Measurements from ENCODE around the gene KCNJ10.
A peak's percentile ranks its signal among the peaks of the same experiment; 100 is the strongest.

KCNJ10 gene

DNA sequence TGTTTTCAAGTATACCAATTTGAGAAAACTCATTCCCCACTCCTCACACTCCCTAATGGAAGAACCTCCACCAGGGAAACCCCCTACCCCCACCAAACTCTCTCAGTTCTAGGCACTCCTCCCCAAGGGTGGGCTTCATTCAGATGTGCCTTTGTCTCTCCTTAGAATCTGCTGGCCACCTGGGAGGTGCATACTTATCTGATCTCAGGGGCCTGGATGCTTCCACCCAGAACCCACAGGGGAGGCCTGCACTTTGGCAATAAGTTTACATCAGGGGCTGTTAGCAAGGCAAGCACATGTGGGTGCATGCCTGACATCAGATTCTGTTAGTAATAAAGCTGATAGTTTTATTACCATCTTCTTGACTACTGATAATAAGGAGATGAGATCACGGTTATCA is 83.4 kb downstream of the KCNJ10 start:
- H3K27me3 Mint-ChIP-seq = peaks cover 34% of the 10 kb centered on the region
- no peaks in the 10 kb centered on the region for H3K9me3 Mint-ChIP-seq
- no peak overlapping the region for H3K27ac Mint-ChIP-seq
- H3K4me1 Mint-ChIP-seq = no peaks in the 10 kb centered on the region
- ATAC-seq = no peak
- no peak for DNase-seq
- H3K4me3 Mint-ChIP-seq = no peak overlapping the region

DNA sequence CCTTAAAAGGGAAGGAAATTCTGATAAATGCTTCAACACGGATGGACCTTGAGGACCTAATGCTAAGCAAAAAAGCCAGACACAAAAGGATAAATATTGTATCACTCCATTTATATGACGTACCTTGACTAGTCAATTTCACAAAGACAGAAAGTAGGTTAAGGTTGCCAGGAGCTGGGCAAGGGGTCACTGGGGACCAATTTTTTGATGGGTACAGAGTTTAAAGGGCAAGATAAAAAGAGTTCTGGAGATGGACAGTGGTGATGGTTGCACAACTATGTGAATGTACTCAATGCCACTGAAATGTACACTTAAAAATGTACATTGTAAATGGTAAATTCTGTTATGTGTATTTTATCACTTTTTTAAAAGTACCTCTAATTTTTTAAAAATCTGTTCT is 83.9 kb downstream of the KCNJ10 start:
- H3K9me3 Mint-ChIP-seq = no peaks in the 10 kb centered on the region
- H3K27me3 Mint-ChIP-seq = peaks cover 36% of the 10 kb centered on the region
- ATAC-seq = no peak
- DNase-seq = no peak
- no peak overlapping the region for H3K4me3 Mint-ChIP-seq
- H3K4me1 Mint-ChIP-seq = no peaks in the 10 kb centered on the region
- no peak overlapping the region for H3K27ac Mint-ChIP-seq

DNA sequence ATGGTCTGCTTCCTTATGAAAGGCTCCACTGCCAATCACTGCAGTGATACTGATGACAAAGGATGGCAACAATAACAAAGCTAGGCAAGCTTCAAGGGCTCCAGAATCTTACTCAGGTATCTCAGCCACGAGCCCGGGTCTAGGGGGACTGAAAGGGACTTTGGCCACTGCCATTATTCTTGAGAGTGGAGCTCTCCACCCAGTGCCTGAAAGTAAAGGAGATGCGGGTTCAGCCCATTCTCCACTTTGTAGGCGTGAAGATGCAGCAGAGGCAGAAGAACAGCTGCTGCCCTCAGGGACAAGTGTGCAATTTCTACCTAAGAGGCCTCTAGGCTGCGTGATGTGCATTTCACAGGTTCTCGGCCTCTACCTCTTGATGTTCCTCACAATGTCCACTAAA is 84.5 kb downstream of the KCNJ10 start:
- no peaks in the 10 kb centered on the region for H3K9me3 Mint-ChIP-seq

DNA sequence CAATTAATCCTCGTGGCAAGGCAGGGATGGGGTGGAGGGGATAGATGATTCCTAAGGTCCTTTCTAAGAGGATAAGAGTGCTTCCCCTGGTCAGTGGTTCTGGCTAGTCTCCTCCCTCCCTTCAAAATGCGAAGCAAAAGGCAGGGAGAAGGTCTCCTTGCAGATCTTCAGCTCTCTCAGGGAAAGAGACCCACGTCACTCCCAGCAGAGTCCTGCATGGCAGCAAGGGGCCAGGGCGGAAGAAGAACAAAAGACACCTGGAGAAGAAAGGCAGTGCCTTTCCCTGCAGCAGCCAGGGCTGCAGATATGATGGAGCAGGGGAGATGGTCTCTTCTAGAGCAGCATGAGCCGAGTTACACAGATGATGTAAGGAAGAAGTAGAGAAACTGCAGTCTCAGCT is 86.3 kb downstream of the KCNJ10 start:
- ATAC-seq (no peak), DNase-seq (no peak)
- Mint-ChIP-seq H3K27me3 (peaks cover 50% of the 10 kb centered on the region), H3K4me3 (no peak overlapping the region), H3K27ac (no peak overlapping the region), H3K9me3 (no peaks in the 10 kb centered on the region), H3K4me1 (no peaks in the 10 kb centered on the region)

More for the DNA sequence above, 84.5 kb downstream of the KCNJ10 start:
- H3K4me3 Mint-ChIP-seq = no peak overlapping the region
- no peak for ATAC-seq
- H3K27me3 Mint-ChIP-seq = peaks cover 36% of the 10 kb centered on the region
- DNase-seq = no peak
- no peaks in the 10 kb centered on the region for H3K4me1 Mint-ChIP-seq
- H3K27ac Mint-ChIP-seq = no peak overlapping the region

GRCh38 chr1:159982280-159982679 is 87.7 kb downstream of the KCNJ10 start:
- ATAC-seq (no peak), DNase-seq (no peak)
- Mint-ChIP-seq H3K4me1 (no peaks in the 10 kb centered on the region), H3K27me3 (peaks cover 43% of the 10 kb centered on the region), H3K4me3 (no peak overlapping the region), H3K9me3 (no peaks in the 10 kb centered on the region), H3K27ac (peak overlapping the region in 1 of 2 donors; percentile 1)

DNA sequence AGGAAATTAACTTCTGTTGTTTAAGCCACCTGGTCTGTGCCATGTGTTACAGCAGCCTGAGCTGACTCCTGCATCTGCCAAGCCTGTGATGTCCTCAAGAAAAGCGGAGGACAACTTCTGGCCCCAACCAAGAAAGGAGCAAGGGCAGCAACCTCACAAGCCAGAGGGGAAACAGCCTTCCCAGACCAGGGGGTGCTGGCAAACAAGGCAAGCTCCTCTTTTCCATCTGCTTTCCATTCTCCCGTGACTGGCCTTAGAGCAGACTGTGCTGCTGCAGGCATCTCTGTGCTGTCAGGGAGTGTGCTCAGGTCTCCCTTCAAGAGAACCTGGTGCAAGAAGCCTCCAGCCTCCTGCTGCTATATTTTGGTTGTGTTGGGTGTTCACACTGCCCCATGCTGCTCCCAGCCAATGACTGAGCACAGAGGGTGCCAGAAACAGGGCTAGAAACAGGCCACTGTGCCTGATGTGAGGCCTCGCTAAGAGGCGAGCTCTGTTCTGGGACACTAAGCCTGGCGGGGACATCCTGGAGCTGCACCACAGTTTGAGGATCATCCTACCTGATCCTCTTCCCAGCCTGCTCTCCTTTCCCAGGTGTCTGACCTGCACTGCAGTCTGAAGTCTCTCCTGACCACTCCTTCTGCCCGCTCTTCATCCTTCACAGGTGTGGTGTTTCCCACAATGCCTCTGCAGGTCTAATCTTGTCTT is 88.5 kb downstream of the KCNJ10 start:
- H3K4me1 Mint-ChIP-seq = no peaks in the 10 kb centered on the region
- no peak for ATAC-seq
- no peak for DNase-seq
- H3K9me3 Mint-ChIP-seq = no peaks in the 10 kb centered on the region
- H3K27me3 Mint-ChIP-seq = peaks cover 46% of the 10 kb centered on the region
- no peak overlapping the region for H3K4me3 Mint-ChIP-seq
- H3K27ac Mint-ChIP-seq = no peak overlapping the region

- ATAC-seq (no peak), DNase-seq (no peak)
- Mint-ChIP-seq H3K27ac (no peak overlapping the region), H3K27me3 (peaks cover 48% of the 10 kb centered on the region), H3K4me3 (no peak overlapping the region), H3K9me3 (no peaks in the 10 kb centered on the region), H3K4me1 (no peaks in the 10 kb centered on the region)
These were observed 89.2 kb downstream of the KCNJ10 start for GRCh38 chr1:159980786-159981185.

- Mint-ChIP-seq H3K4me3 (no peak overlapping the region), H3K4me1 (no peaks in the 10 kb centered on the region), H3K27ac (no peak overlapping the region), H3K27me3 (peaks cover 48% of the 10 kb centered on the region), H3K9me3 (no peaks in the 10 kb centered on the region)
- DNase-seq = no peak
- ATAC-seq = no peak
These were observed 89.9 kb downstream of the KCNJ10 start for GRCh38 chr1:159980076-159980475.

DNA sequence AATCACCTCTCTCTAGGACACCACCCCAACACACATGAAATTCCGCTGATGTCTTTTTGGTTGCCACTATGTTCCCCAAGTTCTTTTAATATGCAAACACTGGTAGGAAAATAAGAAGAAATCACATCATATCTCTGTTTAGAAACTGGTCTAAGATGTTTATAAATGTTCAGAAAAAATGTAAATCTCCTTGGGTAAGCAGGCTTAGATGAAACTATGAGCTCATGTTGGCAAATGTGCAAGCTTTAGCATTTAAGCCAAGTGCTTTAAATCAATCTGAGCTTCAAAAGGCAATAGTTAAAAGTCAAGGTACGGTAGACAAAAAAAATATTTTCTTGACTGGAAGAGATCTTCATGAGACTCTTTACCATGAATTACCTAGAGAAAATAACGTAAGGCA is 90.7 kb downstream of the KCNJ10 start:
- no peak for DNase-seq
- Mint-ChIP-seq H3K27ac (no peak overlapping the region), H3K4me3 (no peak overlapping the region), H3K9me3 (no peaks in the 10 kb centered on the region), H3K27me3 (peaks cover 48% of the 10 kb centered on the region), H3K4me1 (no peaks in the 10 kb centered on the region)
- ATAC-seq = no peak

DNA sequence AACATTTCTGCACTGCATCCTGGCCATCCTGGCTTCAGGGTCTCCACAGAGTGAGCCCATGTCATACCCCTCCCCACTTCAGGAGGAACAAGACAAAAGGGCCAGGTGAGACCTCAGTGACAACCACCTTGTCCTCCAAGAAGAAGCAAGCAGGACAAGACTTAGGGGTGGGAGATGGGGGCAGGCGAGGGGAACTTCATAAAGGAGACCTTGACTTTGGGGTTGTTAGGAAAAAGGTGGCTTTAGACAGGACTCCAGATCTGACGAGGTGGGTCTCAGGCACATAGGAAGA is 91.9 kb downstream of the KCNJ10 start:
- Mint-ChIP-seq H3K4me1 (no peaks in the 10 kb centered on the region), H3K9me3 (no peaks in the 10 kb centered on the region), H3K27ac (no peak overlapping the region), H3K4me3 (no peak overlapping the region), H3K27me3 (peaks cover 39% of the 10 kb centered on the region)
- no peak for ATAC-seq
- no peak for DNase-seq

DNA sequence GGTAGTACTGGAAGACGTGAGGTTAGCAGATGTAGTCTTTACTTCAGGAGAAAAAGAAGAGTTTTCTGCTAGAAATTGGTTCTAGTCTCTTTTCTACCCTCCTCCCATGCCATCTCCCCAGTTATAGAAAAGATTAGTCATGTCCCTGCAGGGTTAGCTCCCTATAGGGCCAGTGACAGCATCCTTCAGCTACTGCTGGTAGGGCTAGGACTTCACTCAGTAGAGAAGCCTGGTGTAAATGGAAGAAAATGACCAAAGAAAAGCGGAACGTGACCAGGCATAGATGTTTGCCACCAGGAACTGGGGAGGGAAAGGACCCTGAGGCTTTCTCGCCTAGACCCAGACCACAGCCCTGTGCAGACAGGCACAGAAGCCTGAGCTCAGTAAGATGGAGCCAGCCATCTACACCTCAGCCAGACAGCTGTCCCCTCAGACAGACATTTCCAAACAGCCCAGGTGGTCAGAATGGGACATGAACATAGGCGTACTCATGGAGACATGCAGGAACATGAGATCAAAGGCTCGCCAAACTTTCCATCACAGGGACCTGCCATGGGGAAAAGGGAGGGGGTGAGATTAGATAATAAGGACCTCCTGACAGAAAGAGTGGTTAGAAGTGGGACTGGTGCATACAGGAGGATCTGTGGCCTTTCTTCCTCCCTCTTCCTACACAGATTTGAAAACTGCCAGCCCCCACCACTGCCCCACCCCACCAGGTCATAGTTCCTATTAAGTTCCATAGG is 92.4 kb downstream of the KCNJ10 start:
- Mint-ChIP-seq H3K9me3 (no peaks in the 10 kb centered on the region), H3K27me3 (peaks cover 40% of the 10 kb centered on the region), H3K4me1 (no peaks in the 10 kb centered on the region), H3K4me3 (no peak overlapping the region), H3K27ac (no peak overlapping the region)
- ATAC-seq = peak; percentile 31
- no peak for DNase-seq

GRCh38 chr1:159974350-159974965 is 95.5 kb downstream of the KCNJ10 start:
- no peak for ATAC-seq
- no peaks in the 10 kb centered on the region for H3K4me1 Mint-ChIP-seq

DNA sequence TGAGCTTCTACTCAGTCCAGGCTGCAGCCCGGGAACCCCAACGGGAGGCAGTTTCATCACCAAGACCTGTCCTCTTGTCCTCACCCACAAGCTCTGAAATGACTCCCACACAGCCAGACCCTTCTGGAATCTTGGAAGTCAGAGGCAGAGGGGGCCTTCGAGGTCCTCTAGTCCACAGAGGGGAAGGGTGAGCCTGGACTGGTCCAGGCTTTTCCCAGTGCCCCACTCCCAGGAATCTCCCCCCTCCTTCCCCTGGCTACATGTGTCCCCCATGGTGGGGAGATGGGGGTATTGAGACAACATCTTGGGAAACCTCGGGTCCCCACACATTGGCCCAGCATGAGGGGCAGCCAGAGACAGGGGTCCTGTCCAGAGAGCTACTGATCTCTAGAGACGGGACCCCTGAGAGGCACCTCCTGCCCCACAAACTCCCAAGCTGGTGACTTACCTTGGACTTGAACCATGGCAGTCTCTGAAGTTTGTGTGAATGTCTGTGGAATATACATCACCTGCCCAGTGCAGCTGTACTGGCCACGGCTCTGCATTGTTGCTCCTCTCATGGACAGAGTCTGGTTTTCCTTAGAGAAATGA is 96.5 kb downstream of the KCNJ10 start:
- ATAC-seq (no peak), DNase-seq (no peak)
- no peaks in the 10 kb centered on the region for H3K4me1 Mint-ChIP-seq
- peaks cover 23% of the 10 kb centered on the region for H3K27me3 Mint-ChIP-seq
- H3K4me3 Mint-ChIP-seq = no peak overlapping the region
- no peaks in the 10 kb centered on the region for H3K9me3 Mint-ChIP-seq
- H3K27ac Mint-ChIP-seq = no peak overlapping the region

More at GRCh38 chr1:159974350-159974965, 95.5 kb downstream of the KCNJ10 start:
- no peak overlapping the region for H3K4me3 Mint-ChIP-seq
- DNase-seq = no peak
- H3K27ac Mint-ChIP-seq = no peak overlapping the region
- no peaks in the 10 kb centered on the region for H3K9me3 Mint-ChIP-seq
- peaks cover 26% of the 10 kb centered on the region for H3K27me3 Mint-ChIP-seq

DNA sequence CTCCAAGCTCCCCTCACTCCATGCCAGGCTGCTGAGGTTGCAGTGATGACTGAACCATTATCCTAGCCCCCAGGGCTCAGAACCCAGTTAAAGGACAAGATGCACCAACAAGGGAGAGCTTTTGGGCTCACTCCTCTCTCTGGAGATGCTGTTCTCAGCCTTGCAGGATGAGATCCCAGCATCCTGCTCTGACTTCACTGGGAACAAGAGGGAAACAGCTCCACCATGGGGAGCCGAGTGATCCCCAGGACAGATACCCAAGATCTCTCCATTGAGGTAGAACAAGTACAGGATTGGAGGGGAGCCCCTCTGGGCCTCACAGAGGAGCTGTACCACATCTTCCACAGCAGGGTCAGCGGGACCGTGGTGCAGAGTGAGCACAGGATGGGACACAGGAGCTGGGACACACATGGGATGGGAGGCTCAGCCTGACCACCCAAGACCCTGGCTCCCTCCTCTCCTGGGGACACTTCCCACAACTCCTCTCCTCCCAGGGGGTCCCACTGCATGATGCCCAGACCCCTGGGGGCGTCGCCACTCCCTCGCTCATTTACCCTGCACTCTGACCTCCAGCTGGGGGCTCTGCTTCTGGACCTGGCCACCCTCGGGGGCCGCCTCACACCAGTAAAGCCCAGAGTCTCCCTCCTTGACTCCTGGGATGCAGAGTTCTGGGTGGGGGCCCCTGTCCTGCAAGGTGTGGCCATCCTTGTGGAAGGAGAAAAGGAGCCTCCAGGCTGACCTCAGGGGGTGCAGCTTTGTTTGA is 97.3 kb downstream of the KCNJ10 start:
- DNase-seq = no peak
- no peak for ATAC-seq
- Mint-ChIP-seq H3K27me3 (peaks cover 29% of the 10 kb centered on the region), H3K4me1 (no peaks in the 10 kb centered on the region), H3K9me3 (no peaks in the 10 kb centered on the region), H3K27ac (no peak overlapping the region), H3K4me3 (no peak overlapping the region)

DNA sequence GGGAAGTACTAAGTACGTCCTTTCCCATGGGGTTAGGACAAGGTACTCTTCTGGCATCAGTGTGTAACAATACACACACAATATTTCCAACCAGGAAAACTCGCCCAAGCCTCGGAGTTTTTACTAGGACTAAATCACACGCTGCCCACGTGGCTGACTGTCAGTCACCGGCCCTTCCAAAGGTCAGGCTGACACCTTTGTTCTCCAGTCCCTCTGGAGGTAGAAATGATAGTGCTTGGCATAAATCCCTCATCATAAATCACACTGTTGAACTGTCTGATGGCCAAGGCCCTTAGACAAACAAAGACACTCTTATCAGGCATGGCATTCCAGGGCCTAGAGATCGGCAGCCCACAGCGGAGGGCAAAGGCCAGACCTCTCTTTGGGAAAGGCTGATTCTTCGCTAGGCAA is 99.0 kb downstream of the KCNJ10 start:
- no peaks in the 10 kb centered on the region for H3K4me1 Mint-ChIP-seq
- DNase-seq (no peak), ATAC-seq (no peak)
- H3K9me3 Mint-ChIP-seq = no peaks in the 10 kb centered on the region
- no peak overlapping the region for H3K4me3 Mint-ChIP-seq
- H3K27me3 Mint-ChIP-seq = peaks cover 17% of the 10 kb centered on the region
- no peak overlapping the region for H3K27ac Mint-ChIP-seq
